Activated CD4-positive, alpha-beta T cell treated with anti-CD3 and anti-CD28 coated beads, Interleukin-2, amount 10 ng/mL, durations not matched to agents 7 days and 5 days (primary cell): ENCODE results near the gene COL13A1. TPM values are rescaled to one million over a fixed set of nuclear protein-coding genes. Genes with fewer than 3 reads are reported as not detected.

Experiments used
- CTCF ChIA-PET: fragments of 350-600 bp; sonication (Branson Sonifier 250); formaldehyde crosslinking; loops from one replicate; lab custom pipeline; 2021; ENCODE audit warnings: antibody characterized with exemption; lab: Charles Lee
- POLR2A ChIA-PET: fragments of 350-600 bp; sonication (Branson Sonifier 250); formaldehyde crosslinking; loops from one replicate; lab custom pipeline; 2021; ENCODE audit warnings: antibody characterized with exemption; lab: Charles Lee
- DNase-seq: peaks from one replicate; pipeline ENCODE4 v3.0.0-alpha.2; 2020
- H3K27ac Mint-ChIP-seq: one replicate; pipeline ENCODE4 v1.8.0; 2021; ENCODE audit warnings: mild to moderate bottlenecking, moderate library complexity, mixed read lengths
- H3K27me3 Mint-ChIP-seq: one replicate; pipeline ENCODE4 v1.8.0; 2021; ENCODE audit warnings: mixed read lengths
- H3K36me3 Mint-ChIP-seq: one replicate; pipeline ENCODE4 v1.8.0; 2021; ENCODE audit warnings: low read depth, mixed read lengths
- H3K4me1 Mint-ChIP-seq: one replicate; pipeline ENCODE4 v1.8.0; 2021; ENCODE audit warnings: mixed read lengths
- H3K4me3 Mint-ChIP-seq: one replicate; pipeline ENCODE4 v1.8.0; 2021; ENCODE audit warnings: mild to moderate bottlenecking, moderate library complexity, mixed read lengths
- H3K9me3 Mint-ChIP-seq: one replicate; pipeline ENCODE4 v1.8.0; 2021; ENCODE audit warnings: mixed read lengths
- total RNA-seq, 2 experiments: library from RNA; stranded (reverse); gene quantifications; one replicate each; pipeline ENCODE4 v1.2.3, GENCODE V29; 2021

Gene COL13A1
- total RNA-seq, 2 experiments from 2014 or later = not detected

GRCh38 chr10:69959911-69960310, 158.2 kb downstream of the COL13A1 start:
- Mint-ChIP-seq H3K9me3 (no peaks in the 10 kb centered on the region), H3K4me3 (no peak overlapping the region), H3K27ac (no peak overlapping the region), H3K36me3 (no peaks in the 10 kb centered on the region), H3K27me3 (peaks cover 9% of the 10 kb centered on the region), H3K4me1 (no peaks in the 10 kb centered on the region)
- CTCF ChIA-PET = interaction anchor here (0.6 to 2.6 kb wide), 4 partner anchors 15 to 316 kb away, joined by 3 to 11 read pairs (median 4); no protein-coding TSS in a partner anchor
- POLR2A ChIA-PET = no interaction called here
- DNase-seq = no peak

GRCh38 chr10:69960606-69960987, 158.9 kb downstream of the COL13A1 start:
- Mint-ChIP-seq H3K9me3 (no peaks in the 10 kb centered on the region), H3K36me3 (no peaks in the 10 kb centered on the region)

GRCh38 chr10:69960988-69961880, 159.5 kb downstream of the COL13A1 start:
- ChIA-PET POLR2A (no interaction called here), CTCF (interaction anchor here (0.5 to 0.7 kb wide), 2 partner anchors 37 to 47 kb away, joined by 3 read pairs; no protein-coding TSS in a partner anchor)
- no peak overlapping the region for H3K4me3 Mint-ChIP-seq
- peaks cover 5% of the 10 kb centered on the region for H3K27me3 Mint-ChIP-seq
- no peaks in the 10 kb centered on the region for H3K36me3 Mint-ChIP-seq
- DNase-seq = no peak
- no peak overlapping the region for H3K27ac Mint-ChIP-seq
- H3K4me1 Mint-ChIP-seq = no peaks in the 10 kb centered on the region
- H3K9me3 Mint-ChIP-seq = no peaks in the 10 kb centered on the region

More at GRCh38 chr10:69960606-69960987, 158.9 kb downstream of the COL13A1 start:
- CTCF ChIA-PET = interaction anchor here (0.7 kb wide), 1 partner anchor 47 kb away, joined by 3 read pairs; no protein-coding TSS in a partner anchor
- H3K27me3 Mint-ChIP-seq = peaks cover 5% of the 10 kb centered on the region
- H3K4me1 Mint-ChIP-seq = no peaks in the 10 kb centered on the region
- no peak overlapping the region for H3K27ac Mint-ChIP-seq
- DNase-seq = no peak
- POLR2A ChIA-PET = no interaction called here
- no peak overlapping the region for H3K4me3 Mint-ChIP-seq

- CTCF ChIA-PET = interaction anchor here (0.5 kb wide), 1 partner anchor 38 kb away, joined by 3 read pairs; no protein-coding TSS in a partner anchor
- H3K36me3 Mint-ChIP-seq = no peaks in the 10 kb centered on the region
- POLR2A ChIA-PET = no interaction called here
- no peak overlapping the region for H3K27ac Mint-ChIP-seq
- peaks cover 7% of the 10 kb centered on the region for H3K27me3 Mint-ChIP-seq
- no peak for DNase-seq
- H3K9me3 Mint-ChIP-seq = no peaks in the 10 kb centered on the region
- H3K4me3 Mint-ChIP-seq = no peak overlapping the region
- H3K4me1 Mint-ChIP-seq = no peaks in the 10 kb centered on the region
Observed at GRCh38 chr10:69961881-69962745, 160.4 kb downstream of the COL13A1 start.

- ChIA-PET POLR2A (no interaction called here), CTCF (interaction anchor here (0.7 kb wide), 1 partner anchor 184 kb away, joined by 3 read pairs; the partner anchor contains the start of gene TYSND1)
- H3K27me3 Mint-ChIP-seq = peaks cover 7% of the 10 kb centered on the region
- no peaks in the 10 kb centered on the region for H3K9me3 Mint-ChIP-seq
- no peak overlapping the region for H3K4me3 Mint-ChIP-seq
- H3K4me1 Mint-ChIP-seq = no peaks in the 10 kb centered on the region
- H3K36me3 Mint-ChIP-seq = no peaks in the 10 kb centered on the region
- H3K27ac Mint-ChIP-seq = no peak overlapping the region
- no peak for DNase-seq
Observed at GRCh38 chr10:69962746-69963135, 161.0 kb downstream of the COL13A1 start.

- H3K27me3 Mint-ChIP-seq = peaks cover 8% of the 10 kb centered on the region
- H3K36me3 Mint-ChIP-seq = no peaks in the 10 kb centered on the region
- no peak overlapping the region for H3K4me3 Mint-ChIP-seq
- CTCF ChIA-PET = interaction anchor here (0.7 kb wide), 1 partner anchor 183 kb away, joined by 3 read pairs; the partner anchor contains the start of gene TYSND1
- POLR2A ChIA-PET = no interaction called here
- H3K9me3 Mint-ChIP-seq = no peaks in the 10 kb centered on the region
- no peaks in the 10 kb centered on the region for H3K4me1 Mint-ChIP-seq
- DNase-seq = no peak
- H3K27ac Mint-ChIP-seq = no peak overlapping the region
Observed at GRCh38 chr10:69963178-69963834, 161.6 kb downstream of the COL13A1 start.

- Mint-ChIP-seq H3K4me1 (no peaks in the 10 kb centered on the region), H3K27ac (no peak overlapping the region), H3K36me3 (no peaks in the 10 kb centered on the region), H3K4me3 (no peak overlapping the region), H3K27me3 (peaks cover 9% of the 10 kb centered on the region), H3K9me3 (no peaks in the 10 kb centered on the region)
- POLR2A ChIA-PET = no interaction called here
- CTCF ChIA-PET = interaction anchor here (0.6 to 0.7 kb wide), 2 partner anchors 182 to 1254 kb away, joined by 3 to 7 read pairs; partner anchors contain the start of gene TYSND1
- DNase-seq = no peak
Observed at GRCh38 chr10:69963835-69964710, 162.4 kb downstream of the COL13A1 start.

- ChIA-PET CTCF (interaction anchor here (0.6 kb wide), 1 partner anchor 1255 kb away, joined by 7 read pairs; no protein-coding TSS in a partner anchor), POLR2A (no interaction called here)
- DNase-seq = no peak
- Mint-ChIP-seq H3K9me3 (no peaks in the 10 kb centered on the region), H3K4me3 (no peak overlapping the region), H3K27ac (no peak overlapping the region), H3K27me3 (peaks cover 7% of the 10 kb centered on the region), H3K36me3 (no peaks in the 10 kb centered on the region), H3K4me1 (no peaks in the 10 kb centered on the region)
Observed at GRCh38 chr10:69965086-69965485, 163.4 kb downstream of the COL13A1 start.

- CTCF ChIA-PET = no interaction called here
- H3K4me3 Mint-ChIP-seq = no peak overlapping the region
Observed at GRCh38 chr10:69965919-69966662, 164.4 kb downstream of the COL13A1 start.

GRCh38 chr10:69968830-69969229, 167.1 kb downstream of the COL13A1 start:
- H3K27ac Mint-ChIP-seq = no peak overlapping the region
- CTCF ChIA-PET = no interaction called here
- no peaks in the 10 kb centered on the region for H3K9me3 Mint-ChIP-seq
- no peak for DNase-seq
- H3K4me1 Mint-ChIP-seq = no peaks in the 10 kb centered on the region
- no peaks in the 10 kb centered on the region for H3K36me3 Mint-ChIP-seq
- peaks cover 27% of the 10 kb centered on the region for H3K27me3 Mint-ChIP-seq
- POLR2A ChIA-PET = no interaction called here
- no peak overlapping the region for H3K4me3 Mint-ChIP-seq

More at GRCh38 chr10:69965919-69966662, 164.4 kb downstream of the COL13A1 start:
- no peaks in the 10 kb centered on the region for H3K9me3 Mint-ChIP-seq
- peaks cover 13% of the 10 kb centered on the region for H3K27me3 Mint-ChIP-seq
- DNase-seq = no peak
- no peaks in the 10 kb centered on the region for H3K4me1 Mint-ChIP-seq
- POLR2A ChIA-PET = no interaction called here
- no peaks in the 10 kb centered on the region for H3K36me3 Mint-ChIP-seq
- no peak overlapping the region for H3K27ac Mint-ChIP-seq

- Mint-ChIP-seq H3K9me3 (no peaks in the 10 kb centered on the region), H3K4me3 (no peak overlapping the region), H3K27me3 (peaks cover 37% of the 10 kb centered on the region), H3K36me3 (no peaks in the 10 kb centered on the region), H3K27ac (no peak overlapping the region), H3K4me1 (no peaks in the 10 kb centered on the region)
- ChIA-PET POLR2A (no interaction called here), CTCF (no interaction called here)
- DNase-seq = no peak
Observed at GRCh38 chr10:69969977-69970376, 168.3 kb downstream of the COL13A1 start.
